GF-D8 (cell line): ENCODE results near the gene KIT.

ENCODE experiments used
- DNase-seq: peaks from one replicate; lab custom pipeline; 2025; lab: John Stamatoyannopoulos, UW

Gene KIT

GRCh38 chr4:54745031-54745770 lies 87.4 kb downstream of the KIT start:
- DNase-seq: no peak

- DNase-seq: no peak
These were observed 88.5 kb downstream of the KIT start for GRCh38 chr4:54746218-54746617.

GRCh38 chr4:54750341-54750740 lies 92.6 kb downstream of the KIT start:
- DNase-seq: no peak

GRCh38 chr4:54754394-54754793 lies 96.6 kb downstream of the KIT start:
- DNase-seq: no peak

GRCh38 chr4:54764476-54764875 lies 106.7 kb downstream of the KIT start:
- no peak for DNase-seq

- no peak for DNase-seq
These were observed 109.6 kb downstream of the KIT start for GRCh38 chr4:54767376-54767775.

- no peak for DNase-seq
These were observed 115.3 kb downstream of the KIT start for GRCh38 chr4:54773022-54773421.

GRCh38 chr4:54779036-54779435 lies 121.3 kb downstream of the KIT start:
- no peak for DNase-seq

GRCh38 chr4:54779476-54780148 lies 121.9 kb downstream of the KIT start:
- no peak for DNase-seq

GRCh38 chr4:54780149-54780495 lies 122.4 kb downstream of the KIT start:
- DNase-seq: no peak

- DNase-seq: no peak
These were observed 124.0 kb downstream of the KIT start for GRCh38 chr4:54781756-54782155.

GRCh38 chr4:54783402-54784110 lies 125.8 kb downstream of the KIT start:
- no peak for DNase-seq

GRCh38 chr4:54784161-54784671 lies 126.5 kb downstream of the KIT start:
- DNase-seq: no peak
